Caco-2 (cell line): ENCODE data around the gene C1orf174. TPM values are rescaled to one million over a fixed set of nuclear protein-coding genes. Genes with fewer than 3 reads are reported as not detected.

Source experiments
- BruUV-seq: library from RNA; stranded (reverse); fragments of 400-500 nt; replicated peaks from 2 replicates; lab custom pipeline; 2021; lab: Mats Ljungman, UMichigan
- CTCF ChIA-PET: fragments of 300-600 bp; sonication (Branson Sonifier 250); formaldehyde crosslinking; loops from one replicate; lab custom pipeline; 2022; ENCODE audit warnings: antibody characterized with exemption; lab: Charles Lee
- POLR2A ChIA-PET: fragments of 300-600 bp; sonication (Branson Sonifier 250); formaldehyde crosslinking; loops from one replicate; lab custom pipeline; 2022; ENCODE audit warnings: antibody characterized with exemption; lab: Charles Lee
- DNase-seq, 2 experiments: peaks; one replicate each; pipeline versions ENCODE4 v3.0.0 to v3.0.0-alpha.2; 2020 to 2022
- H3K27me3 ChIP-seq: replicated peaks from 2 replicates; pipeline ENCODE4 v1.6.0; 2011; ENCODE audit warnings: low read length; ENCODE audit not compliant: control insufficient read depth, insufficient read depth
- H3K36me3 ChIP-seq: 2 replicates; pipeline ENCODE4 v1.5.1; 2011; ENCODE audit warnings: low read length; ENCODE audit not compliant: control insufficient read depth, insufficient read depth
- H3K4me1 ChIP-seq: fragments of 250-450 bp; sonication (Bioruptor Pico); 2 replicates; pipeline ENCODE4 v1.5.1; 2020; ENCODE audit warnings: mild to moderate bottlenecking
- H3K4me3 ChIP-seq: 2 replicates; pipeline ENCODE4 v1.5.1; 2011; ENCODE audit warnings: low read depth, mild to moderate bottlenecking, control low read depth, low read length
- H3K9me3 ChIP-seq: fragments of 250-450 bp; sonication (Bioruptor Pico); 2 replicates; pipeline ENCODE4 v1.5.1; 2020; ENCODE audit warnings: mild to moderate bottlenecking, moderate library complexity
- H3K27ac Mint-ChIP-seq: one replicate; pipeline ENCODE4 v1.8.0; 2022; ENCODE audit warnings: mixed read lengths; ENCODE audit not compliant: unreplicated experiment
- H3K27me3 Mint-ChIP-seq: one replicate; pipeline ENCODE4 v1.8.0; 2022; ENCODE audit warnings: mixed read lengths; ENCODE audit not compliant: insufficient read depth, unreplicated experiment
- H3K36me3 Mint-ChIP-seq: one replicate; pipeline ENCODE4 v1.8.0; 2022; ENCODE audit warnings: mild to moderate bottlenecking, mixed read lengths; ENCODE audit not compliant: insufficient read depth, unreplicated experiment
- H3K4me1 Mint-ChIP-seq: one replicate; pipeline ENCODE4 v1.8.0; 2022; ENCODE audit warnings: low read depth, mixed read lengths; ENCODE audit not compliant: unreplicated experiment
- H3K4me3 Mint-ChIP-seq: one replicate; pipeline ENCODE4 v1.8.0; 2022; ENCODE audit warnings: mild to moderate bottlenecking, moderate library complexity, mixed read lengths; ENCODE audit not compliant: unreplicated experiment
- H3K9me3 Mint-ChIP-seq: one replicate; pipeline ENCODE4 v1.8.0; 2022; ENCODE audit warnings: mixed read lengths; ENCODE audit not compliant: unreplicated experiment
- intact Hi-C: fragments of 100-400 bp; cut with micrococcal nuclease; formaldehyde crosslinking; loops from one replicate; pipeline ENCODE4 v1.10.0; 2022; ENCODE audit not compliant: unreplicated experiment
- total RNA-seq: library from RNA; stranded (reverse); gene quantifications from 2 replicates; pipeline ENCODE4 v1.2.3, GENCODE V29; 2022
- TF ChIP-seq, protein P1 (sequence below), 2 experiments: fragments of 200-600 bp in 1 of 2; IDR thresholded peaks; 1 replicate in 1 of 2; 2 replicates in 1 of 2; pipeline versions ENCODE4 v1.5.1 to v1.8.0; 2011 to 2022; ENCODE audit warnings: antibody characterized with exemption in 1 of 2, control low read depth in 1 of 2, inconsistent platforms in 1 of 2, low read depth in 1 of 2, low read length in 1 of 2, mild to moderate bottlenecking in 1 of 2, moderate library complexity in 1 of 2; ENCODE audit not compliant: insufficient read depth in 1 of 2, severe bottlenecking in 1 of 2, unreplicated experiment in 1 of 2

The C1orf174 gene
- total RNA-seq, 1 experiment from 2014 or later, result 19.2 TPM

DNA sequence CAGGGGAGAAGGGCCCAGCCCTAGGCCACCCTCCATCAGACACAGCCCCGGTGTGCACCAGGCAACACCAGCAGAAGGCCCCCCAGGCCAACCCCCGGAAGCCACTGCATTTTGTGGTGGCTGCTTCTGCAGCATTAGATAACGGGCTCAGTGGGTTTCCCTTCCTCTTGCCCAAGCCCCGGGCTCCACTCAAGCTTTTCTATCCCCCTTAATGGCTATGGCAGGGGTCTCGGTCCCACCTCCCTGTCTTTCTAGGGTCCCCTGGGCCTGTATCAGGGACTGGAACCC lies 18.9 kb downstream of the C1orf174 start:
- Mint-ChIP-seq H3K9me3 (peaks cover 11% of the 10 kb centered on the region), H3K36me3 (peaks cover 10% of the 10 kb centered on the region), H3K4me3 (no peak overlapping the region), H3K27ac (no peak overlapping the region), H3K27me3 (no peaks in the 10 kb centered on the region), H3K4me1 (no peaks in the 10 kb centered on the region)
- intact Hi-C loops, result no loop called here
- POLR2A ChIA-PET, result no interaction called here
- DNase-seq, result no peak
- Histone ChIP-seq H3K4me1 (no peaks in the 10 kb centered on the region), H3K36me3 (no peaks in the 10 kb centered on the region), H3K4me3 (no peak overlapping the region), H3K9me3 (no peaks in the 10 kb centered on the region; the same call in 1 of the 2 replicates), H3K27me3 (no peaks in the 10 kb centered on the region)
- CTCF ChIA-PET, result no interaction called here
- no TSS peak for BruUV-seq
- TF ChIP-seq, protein P1, sequence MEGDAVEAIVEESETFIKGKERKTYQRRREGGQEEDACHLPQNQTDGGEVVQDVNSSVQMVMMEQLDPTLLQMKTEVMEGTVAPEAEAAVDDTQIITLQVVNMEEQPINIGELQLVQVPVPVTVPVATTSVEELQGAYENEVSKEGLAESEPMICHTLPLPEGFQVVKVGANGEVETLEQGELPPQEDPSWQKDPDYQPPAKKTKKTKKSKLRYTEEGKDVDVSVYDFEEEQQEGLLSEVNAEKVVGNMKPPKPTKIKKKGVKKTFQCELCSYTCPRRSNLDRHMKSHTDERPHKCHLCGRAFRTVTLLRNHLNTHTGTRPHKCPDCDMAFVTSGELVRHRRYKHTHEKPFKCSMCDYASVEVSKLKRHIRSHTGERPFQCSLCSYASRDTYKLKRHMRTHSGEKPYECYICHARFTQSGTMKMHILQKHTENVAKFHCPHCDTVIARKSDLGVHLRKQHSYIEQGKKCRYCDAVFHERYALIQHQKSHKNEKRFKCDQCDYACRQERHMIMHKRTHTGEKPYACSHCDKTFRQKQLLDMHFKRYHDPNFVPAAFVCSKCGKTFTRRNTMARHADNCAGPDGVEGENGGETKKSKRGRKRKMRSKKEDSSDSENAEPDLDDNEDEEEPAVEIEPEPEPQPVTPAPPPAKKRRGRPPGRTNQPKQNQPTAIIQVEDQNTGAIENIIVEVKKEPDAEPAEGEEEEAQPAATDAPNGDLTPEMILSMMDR (IDR thresholded peaks at IDR 0.05; ENCODE audit: insufficient read depth in 1 of 2, low read depth in 1 of 2, low read length in 1 of 2, severe bottlenecking in 1 of 2, unreplicated experiment in 1 of 2), result no peak

- BruUV-seq, result no TSS peak
- no peak overlapping the region for H3K4me3 ChIP-seq
- H3K36me3 ChIP-seq, result no peaks in the 10 kb centered on the region
- no peaks in the 10 kb centered on the region for H3K27me3 ChIP-seq
- intact Hi-C loops, result no loop called here
- ChIA-PET CTCF (interaction anchor here (0.7 kb wide), 1 partner anchor 251 kb away, joined by 4 read pairs; no protein-coding TSS in a partner anchor), POLR2A (no interaction called here)
- DNase-seq, result no peak
- TF ChIP-seq, protein P1 (IDR thresholded peaks at IDR 0.05; ENCODE audit: insufficient read depth in 1 of 2, low read depth in 1 of 2, low read length in 1 of 2, severe bottlenecking in 1 of 2, unreplicated experiment in 1 of 2), result no peak
- Mint-ChIP-seq H3K4me1 (no peaks in the 10 kb centered on the region), H3K27ac (no peak overlapping the region), H3K4me3 (no peak overlapping the region), H3K27me3 (no peaks in the 10 kb centered on the region), H3K36me3 (peaks cover 10% of the 10 kb centered on the region), H3K9me3 (peaks cover 11% of the 10 kb centered on the region)
- no peaks in the 10 kb centered on the region; the same call in 1 of the 2 replicates for H3K9me3 ChIP-seq
- H3K4me1 ChIP-seq, result no peaks in the 10 kb centered on the region
These were observed 19.5 kb downstream of the C1orf174 start for GRCh38 chr1:3880429-3881192.

- TF ChIP-seq, protein P1 (IDR thresholded peaks at IDR 0.05; ENCODE audit: insufficient read depth in 1 of 2, low read depth in 1 of 2, low read length in 1 of 2, severe bottlenecking in 1 of 2, unreplicated experiment in 1 of 2), result no peak
- Histone ChIP-seq H3K4me1 (no peaks in the 10 kb centered on the region), H3K9me3 (no peaks in the 10 kb centered on the region; the same call in 1 of the 2 replicates), H3K27me3 (no peaks in the 10 kb centered on the region), H3K36me3 (no peaks in the 10 kb centered on the region), H3K4me3 (no peak overlapping the region)
- POLR2A ChIA-PET, result no interaction called here
- Mint-ChIP-seq H3K9me3 (peaks cover 11% of the 10 kb centered on the region), H3K27ac (no peak overlapping the region), H3K4me1 (no peaks in the 10 kb centered on the region), H3K27me3 (no peaks in the 10 kb centered on the region), H3K4me3 (no peak overlapping the region), H3K36me3 (peaks cover 10% of the 10 kb centered on the region)
- intact Hi-C loops, result no loop called here
- CTCF ChIA-PET, result interaction anchor here (0.7 kb wide), 1 partner anchor 250 kb away, joined by 4 read pairs; no protein-coding TSS in a partner anchor
- DNase-seq, result no peak
- BruUV-seq, result no TSS peak
These were observed 20.2 kb downstream of the C1orf174 start for GRCh38 chr1:3879787-3880428.
